ENCODE measurements around the gene DDX27.
A peak's percentile ranks its signal among the peaks of the same experiment; 100 is the strongest.

Gene DDX27

GRCh38 chr20:49215232-49215631 is 4.0 kb upstream of the DDX27 start:
- TF ChIP-seq TEAD4 (IDR thresholded peaks at IDR 0.05) (no peak), RAD21 (IDR thresholded peaks at IDR 0.05; ENCODE audit: low read depth) (no peak), REST (IDR thresholded peaks at IDR 0.05; ENCODE audit: low read depth) (no peak), YY1 (IDR thresholded peaks at IDR 0.05; ENCODE audit: low read depth) (no peak), CEBPB (IDR thresholded peaks at IDR 0.05) (no peak), MAX (IDR thresholded peaks at IDR 0.05) (no peak), FOXM1 (IDR thresholded peaks at IDR 0.05; ENCODE audit: borderline replicate concordance, low read depth) (no peak), TAF1 (IDR thresholded peaks at IDR 0.05; ENCODE audit: low read depth) (no peak), NFIC (IDR thresholded peaks at IDR 0.05) (no peak), CREB1 (IDR thresholded peaks at IDR 0.05; ENCODE audit: low read depth) (no peak), USF1 (IDR thresholded peaks at IDR 0.05) (no peak), ZBTB7A (IDR thresholded peaks at IDR 0.05; ENCODE audit: low read depth) (no peak), EGR1 (IDR thresholded peaks at IDR 0.05) (no peak)

- TF ChIP-seq USF1 (IDR thresholded peaks at IDR 0.05): no peak
- TF ChIP-seq EP300 (IDR thresholded peaks at IDR 0.05; ENCODE audit: borderline replicate concordance): no peak
- no peak for TF ChIP-seq NFIC (IDR thresholded peaks at IDR 0.05)
- no peak for TF ChIP-seq CREB1 (IDR thresholded peaks at IDR 0.05; ENCODE audit: low read depth)
- no peak for TF ChIP-seq REST (IDR thresholded peaks at IDR 0.05; ENCODE audit: low read depth)
- TF ChIP-seq CEBPB (IDR thresholded peaks at IDR 0.05): no peak
- peak; percentile 69 for TF ChIP-seq YY1 (IDR thresholded peaks at IDR 0.05; ENCODE audit: low read depth)
- no peak for TF ChIP-seq FOXM1 (IDR thresholded peaks at IDR 0.05; ENCODE audit: borderline replicate concordance, low read depth)
- TF ChIP-seq ZBTB7A (IDR thresholded peaks at IDR 0.05; ENCODE audit: low read depth): no peak
- no peak for TF ChIP-seq EGR1 (IDR thresholded peaks at IDR 0.05)
- TF ChIP-seq TAF1 (IDR thresholded peaks at IDR 0.05; ENCODE audit: low read depth): no peak
- TF ChIP-seq MAX (IDR thresholded peaks at IDR 0.05): peak; percentile 51; the same call in 1 of the 2 replicates
- no peak for TF ChIP-seq TCF12 (IDR thresholded peaks at IDR 0.05; ENCODE audit: low read depth)
- peak; percentile 61 for TF ChIP-seq TEAD4 (IDR thresholded peaks at IDR 0.05)
- TF ChIP-seq RAD21 (IDR thresholded peaks at IDR 0.05; ENCODE audit: low read depth): peak; percentile 74
Measured at GRCh38 chr20:49216991-49217578, 2.1 kb upstream of the DDX27 start.

GRCh38 chr20:49219924-49220831 is 962 bp downstream of the DDX27 start:
- TF ChIP-seq NFIC (IDR thresholded peaks at IDR 0.05) (no peak), CEBPB (IDR thresholded peaks at IDR 0.05) (no peak), USF1 (IDR thresholded peaks at IDR 0.05) (no peak), YY1 (IDR thresholded peaks at IDR 0.05; ENCODE audit: low read depth) (no peak), TEAD4 (IDR thresholded peaks at IDR 0.05) (no peak), RAD21 (IDR thresholded peaks at IDR 0.05; ENCODE audit: low read depth) (no peak), MAX (IDR thresholded peaks at IDR 0.05) (no peak), EGR1 (IDR thresholded peaks at IDR 0.05) (no peak), ZBTB7A (IDR thresholded peaks at IDR 0.05; ENCODE audit: low read depth) (no peak), FOXM1 (IDR thresholded peaks at IDR 0.05; ENCODE audit: borderline replicate concordance, low read depth) (no peak), TCF12 (IDR thresholded peaks at IDR 0.05; ENCODE audit: low read depth) (no peak), REST (IDR thresholded peaks at IDR 0.05; ENCODE audit: low read depth) (no peak), CREB1 (IDR thresholded peaks at IDR 0.05; ENCODE audit: low read depth) (no peak), EP300 (IDR thresholded peaks at IDR 0.05; ENCODE audit: borderline replicate concordance) (no peak), TAF1 (IDR thresholded peaks at IDR 0.05; ENCODE audit: low read depth) (no peak)
